NCI-H1417 treated with DMSO at 0.1 percent for 48 hours (cell line): ENCODE measurements around the gene IPO13.

Experiments
- DNase-seq: peaks from one replicate; lab custom pipeline; 2025; lab: John Stamatoyannopoulos, UW

IPO13 gene

GRCh38 chr1:43946236-43947060 is at the start of gene IPO13:
IPO13 (plus strand) TSS chr1:43946950; CDS start chr1:43947601, 651 bp downstream.
- DNase-seq, result peak; percentile 78

- no peak for DNase-seq
These were observed 47.8 kb upstream of the IPO13 start for GRCh38 chr1:43898981-43899380.

GRCh38 chr1:43900386-43900785 is 46.4 kb upstream of the IPO13 start:
- no peak for DNase-seq

GRCh38 chr1:43901196-43901961 is 45.4 kb upstream of the IPO13 start:
- no peak for DNase-seq

GRCh38 chr1:43902058-43902831 is 44.5 kb upstream of the IPO13 start:
- no peak for DNase-seq

- no peak for DNase-seq
These were observed 41.8 kb upstream of the IPO13 start for GRCh38 chr1:43904660-43905551.

- no peak for DNase-seq
These were observed 38.5 kb upstream of the IPO13 start for GRCh38 chr1:43908226-43908625.

GRCh38 chr1:43908858-43909257 is 37.9 kb upstream of the IPO13 start:
- no peak for DNase-seq

- no peak for DNase-seq
These were observed 36.4 kb upstream of the IPO13 start for GRCh38 chr1:43910343-43910742.

GRCh38 chr1:43912607-43913006 is 34.1 kb upstream of the IPO13 start:
- DNase-seq, result no peak

- DNase-seq, result no peak
These were observed 33.7 kb upstream of the IPO13 start for GRCh38 chr1:43913051-43913501.

- DNase-seq, result no peak
These were observed 32.9 kb upstream of the IPO13 start for GRCh38 chr1:43913666-43914360.

GRCh38 chr1:43914576-43915525 is 31.9 kb upstream of the IPO13 start:
- no peak for DNase-seq

GRCh38 chr1:43919906-43920305 is 26.8 kb upstream of the IPO13 start:
- no peak for DNase-seq

GRCh38 chr1:43921022-43921421 is 25.7 kb upstream of the IPO13 start:
- no peak for DNase-seq

GRCh38 chr1:43924516-43924915 is 22.2 kb upstream of the IPO13 start:
- DNase-seq, result no peak

- no peak for DNase-seq
These were observed 20.9 kb upstream of the IPO13 start for GRCh38 chr1:43925846-43926245.

- DNase-seq, result no peak
These were observed 16.4 kb upstream of the IPO13 start for GRCh38 chr1:43930168-43930948.

GRCh38 chr1:43930949-43931275 is 15.8 kb upstream of the IPO13 start:
- no peak for DNase-seq
